ENCODE measurements around the gene LCN6.
A peak's percentile ranks its signal among the peaks of the same experiment; 100 is the strongest.

The LCN6 gene

DNA sequence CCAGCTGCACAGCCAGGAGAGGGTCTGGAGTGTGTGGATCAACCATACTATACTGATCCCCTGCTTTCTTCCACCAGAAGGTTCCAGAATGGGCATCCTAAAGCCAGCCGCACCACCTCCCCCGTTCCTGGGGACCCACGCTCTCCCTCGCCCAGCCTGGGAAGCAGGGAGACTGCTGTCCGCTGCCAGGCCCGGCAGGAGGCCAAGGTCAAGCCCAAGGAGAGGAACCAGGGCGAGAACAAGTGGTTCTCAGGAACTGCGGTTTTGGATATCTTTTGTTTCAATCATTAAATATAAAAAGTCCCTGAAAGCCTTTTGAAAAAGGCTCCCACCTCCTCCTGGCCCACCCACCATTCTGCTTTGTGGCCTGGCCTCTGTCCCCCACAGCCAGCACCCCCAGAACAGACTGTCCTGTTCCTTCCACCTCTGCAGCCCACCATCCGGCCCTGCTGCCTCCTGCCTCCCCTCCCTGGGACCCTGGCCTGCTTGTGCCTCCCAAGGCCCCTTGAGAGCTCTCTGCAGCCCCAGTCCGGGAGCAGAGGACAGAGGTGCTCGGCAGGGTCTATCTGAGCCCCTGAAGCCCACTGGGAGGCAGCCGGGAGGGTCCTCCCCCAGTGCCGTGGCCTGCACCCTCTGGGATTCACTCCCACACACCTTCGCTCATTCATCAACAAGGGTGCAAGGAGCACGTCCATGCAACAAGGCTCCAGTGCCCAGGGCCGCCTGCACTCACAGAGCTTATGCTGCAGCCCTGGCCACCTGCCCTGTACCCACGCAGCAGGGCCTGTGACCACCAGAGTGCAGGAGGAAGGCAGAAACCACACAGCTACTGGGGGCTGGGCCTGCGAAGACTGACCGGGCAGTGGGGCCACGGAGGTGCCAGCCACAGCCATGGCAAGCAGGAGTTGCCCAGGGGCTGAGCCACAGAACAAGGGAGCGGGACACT, 614 bp upstream of the LCN6 start:
- no peak for DNase-seq
- no peak for TF ChIP-seq POLR2A (IDR thresholded peaks at IDR 0.05; ENCODE audit: low read length)
- TF ChIP-seq GATA1 (IDR thresholded peaks at IDR 0.05; ENCODE audit: low read depth, low read length): no peak

DNA sequence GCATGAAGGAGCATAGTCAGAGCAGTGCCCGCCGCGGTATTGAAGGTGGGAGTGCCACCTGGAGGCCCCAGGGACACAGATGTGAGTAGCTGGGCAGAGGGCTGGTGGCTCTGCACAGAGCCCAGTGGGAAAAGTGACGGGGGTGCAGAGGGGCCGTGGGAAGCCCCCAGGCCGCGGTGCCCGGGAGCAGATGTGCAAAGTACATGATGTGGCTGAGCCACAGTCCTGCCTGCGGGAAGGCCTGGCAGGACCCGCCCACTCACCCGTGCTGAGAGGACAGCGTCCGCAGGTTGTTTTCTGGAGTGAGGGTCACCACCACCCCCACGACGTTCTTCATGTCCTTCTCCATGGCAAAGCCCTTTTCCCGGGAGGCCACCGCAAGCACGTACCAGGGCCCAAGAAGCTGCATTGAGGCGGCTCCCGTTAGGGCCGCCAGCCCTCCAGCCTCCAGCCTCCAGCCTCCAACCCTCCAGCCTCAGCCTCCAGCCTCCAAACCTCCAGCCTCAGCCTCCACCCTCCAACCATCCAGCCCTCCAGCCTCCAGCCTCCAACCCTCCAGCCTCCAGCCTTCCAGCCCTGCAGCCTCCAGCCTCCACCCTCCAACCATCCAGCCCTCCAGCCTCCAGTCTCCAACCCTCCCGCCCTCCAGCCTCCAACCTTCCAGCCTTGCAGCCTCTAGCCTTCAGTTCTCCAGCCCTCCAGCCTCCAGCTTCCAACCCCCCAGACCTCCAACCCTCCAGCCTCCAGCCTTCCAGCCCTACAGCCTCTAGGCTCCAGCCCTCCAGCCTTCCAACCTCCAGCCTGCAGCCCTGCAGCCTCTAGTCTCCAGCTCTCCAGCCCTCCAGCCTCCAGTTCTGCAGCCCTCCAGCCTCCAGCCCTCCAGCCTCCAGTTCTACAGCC, 914 bp downstream of the LCN6 start:
- no peak for TF ChIP-seq POLR2A (IDR thresholded peaks at IDR 0.05; ENCODE audit: low read length)
- TF ChIP-seq GATA1 (IDR thresholded peaks at IDR 0.05; ENCODE audit: low read depth, low read length): no peak
- DNase-seq: no peak

DNA sequence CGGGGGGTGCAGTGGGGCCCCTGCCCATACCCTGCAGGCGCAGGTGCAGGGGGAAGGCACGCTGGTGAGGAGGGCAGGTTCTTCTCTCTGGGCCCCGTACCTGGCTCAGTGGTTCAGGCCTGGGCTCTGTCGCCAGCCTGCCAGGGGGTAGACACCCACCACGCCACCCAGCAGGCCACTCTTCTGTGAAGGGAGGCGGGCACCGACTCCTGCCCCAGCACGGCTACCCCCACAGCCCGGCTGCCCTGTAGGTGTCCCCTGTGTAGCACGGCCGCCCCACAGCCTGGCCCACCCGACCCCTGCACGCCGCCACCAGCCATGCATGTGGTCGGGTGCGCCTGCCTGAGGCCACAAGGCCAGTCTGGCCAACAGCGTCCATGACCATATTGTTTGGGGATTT, 1.7 kb downstream of the LCN6 start:
- TF ChIP-seq GATA1 (IDR thresholded peaks at IDR 0.05; ENCODE audit: low read depth, low read length): no peak
- TF ChIP-seq POLR2A (IDR thresholded peaks at IDR 0.05; ENCODE audit: low read length): no peak
- no peak for DNase-seq

DNA sequence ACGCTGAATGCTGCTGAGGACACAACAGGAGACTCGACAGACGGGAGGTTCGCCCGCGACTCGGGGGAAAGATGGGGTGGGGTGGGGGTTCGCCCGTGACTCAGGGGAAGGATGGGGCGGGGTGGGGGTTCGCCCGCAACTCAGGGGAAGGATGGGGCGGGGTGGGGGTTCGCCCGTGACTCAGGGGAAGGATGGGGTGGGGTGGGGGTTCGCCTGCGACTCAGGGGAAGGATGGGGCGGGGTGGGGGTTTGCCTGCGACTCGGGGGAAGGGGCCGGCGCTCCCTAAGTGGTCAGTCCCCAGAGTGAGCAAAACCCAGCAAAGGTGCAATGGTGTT, 2.2 kb downstream of the LCN6 start:
- DNase-seq: no peak
- TF ChIP-seq POLR2A (IDR thresholded peaks at IDR 0.05; ENCODE audit: low read length) (no peak), GATA1 (IDR thresholded peaks at IDR 0.05; ENCODE audit: low read depth, low read length) (no peak)

- no peak for TF ChIP-seq GATA1 (IDR thresholded peaks at IDR 0.05; ENCODE audit: low read depth, low read length)
- no peak for TF ChIP-seq POLR2A (IDR thresholded peaks at IDR 0.05; ENCODE audit: low read length)
- DNase-seq: no peak
Measured at GRCh38 chr9:136745389-136746154, 2.8 kb downstream of the LCN6 start.

DNA sequence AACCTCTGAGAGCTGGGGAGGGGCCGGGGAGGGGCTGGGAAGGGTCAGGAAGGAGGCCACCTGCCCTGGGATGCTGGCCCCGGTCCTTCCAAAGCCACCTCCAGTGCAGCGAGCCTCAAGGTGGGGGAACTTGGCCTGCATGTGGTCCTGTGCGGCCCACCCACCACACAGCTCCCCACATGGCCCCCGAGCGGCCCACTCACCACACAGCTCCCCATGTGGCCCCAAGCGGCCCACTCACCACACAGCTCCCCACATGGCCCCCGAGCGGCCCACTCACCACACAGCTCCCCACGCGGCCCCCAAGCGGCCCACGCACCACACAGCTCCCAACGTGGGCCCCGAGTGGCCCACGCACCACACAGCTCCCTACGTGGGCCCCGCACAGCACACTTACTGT, 3.6 kb downstream of the LCN6 start:
- DNase-seq: no peak

DNA sequence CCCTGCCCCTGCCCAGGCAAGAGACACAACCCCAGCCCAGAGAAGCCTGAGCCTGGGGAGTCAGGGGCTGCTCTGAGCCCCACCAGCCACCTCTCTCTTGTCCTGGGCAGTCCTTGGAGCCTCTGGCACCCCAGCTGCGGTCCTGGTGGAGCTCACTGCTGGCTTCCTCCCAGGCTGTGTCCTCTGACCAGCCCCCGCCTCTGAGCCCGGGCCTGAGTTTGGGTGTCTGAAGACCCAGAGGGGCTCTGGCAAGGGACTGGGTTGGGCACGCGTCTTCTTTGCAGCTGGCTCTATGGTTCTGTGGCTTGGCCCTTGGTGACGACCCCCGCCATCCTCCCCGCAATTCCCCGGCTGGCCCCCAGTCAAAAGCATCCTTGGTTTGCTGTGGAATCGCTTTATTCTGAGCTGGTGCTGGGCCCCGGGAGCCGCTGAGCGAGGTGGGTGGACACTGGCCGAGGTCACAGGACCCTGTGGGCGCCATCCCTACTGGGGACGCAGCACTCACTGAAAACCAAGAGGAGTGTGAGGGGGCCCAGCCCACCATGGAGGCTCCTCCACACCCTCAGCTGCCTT, 4.6 kb downstream of the LCN6 start:
- no peak for TF ChIP-seq POLR2A (IDR thresholded peaks at IDR 0.05; ENCODE audit: low read length)
- no peak for TF ChIP-seq GATA1 (IDR thresholded peaks at IDR 0.05; ENCODE audit: low read depth, low read length)
- DNase-seq: no peak

More for the DNA sequence above, 3.6 kb downstream of the LCN6 start:
- TF ChIP-seq GATA1 (IDR thresholded peaks at IDR 0.05; ENCODE audit: low read depth, low read length) (no peak), POLR2A (IDR thresholded peaks at IDR 0.05; ENCODE audit: low read length) (no peak)

- no peak for DNase-seq
- no peak for TF ChIP-seq POLR2A (IDR thresholded peaks at IDR 0.05; ENCODE audit: low read length)
- TF ChIP-seq GATA1 (IDR thresholded peaks at IDR 0.05; ENCODE audit: low read depth, low read length): no peak
Measured at GRCh38 chr9:136742591-136743391, 5.5 kb downstream of the LCN6 start, which contains the start of gene LCN10. TSS of gene LCN10 (minus strand) at chr9:136742940. CDS start at chr9:136742903, 37 bp downstream.

GRCh38 chr9:136741883-136742571, 6.3 kb downstream of the LCN6 start:
- no peak for DNase-seq
- no peak for TF ChIP-seq GATA1 (IDR thresholded peaks at IDR 0.05; ENCODE audit: low read depth, low read length)
- TF ChIP-seq POLR2A (IDR thresholded peaks at IDR 0.05; ENCODE audit: low read length): no peak

- peak; percentile 34 to 45 for DNase-seq
- TF ChIP-seq GATA1 (IDR thresholded peaks at IDR 0.05; ENCODE audit: low read depth, low read length) (no peak), POLR2A (IDR thresholded peaks at IDR 0.05; ENCODE audit: low read length) (no peak)
Measured at GRCh38 chr9:136740971-136741882, 7.1 kb downstream of the LCN6 start.

- TF ChIP-seq GATA1 (IDR thresholded peaks at IDR 0.05; ENCODE audit: low read depth, low read length): no peak
- TF ChIP-seq POLR2A (IDR thresholded peaks at IDR 0.05; ENCODE audit: low read length): no peak
Measured at GRCh38 chr9:136740491-136740890, 7.8 kb downstream of the LCN6 start.

More at GRCh38 chr9:136740491-136740890, 7.8 kb downstream of the LCN6 start:
- no peak for DNase-seq

All from erythroblast (primary cell).